HEK293 (cell line): ENCODE measurements around the gene INF2.
A peak's percentile ranks its signal among the peaks of the same experiment; 100 is the strongest.

Experiments
- CTCF ChIA-PET: fragments of 350-600 bp; formaldehyde crosslinking; extraction: SDS; loops from one replicate; lab custom pipeline; 2021; ENCODE audit warnings: antibody characterized with exemption; lab: Yijun Ruan, JAX
- POLR2A ChIA-PET: fragments of 300-600 bp; formaldehyde crosslinking; extraction: SDS; loops from one replicate; lab custom pipeline; 2020; ENCODE audit warnings: antibody characterized with exemption, inconsistent platforms; lab: Yijun Ruan, JAX
- H3K27ac ChIP-seq: fragments of 200-500 bp; sonication (Bioruptor generic); 2 replicates; pipeline ENCODE4 v1.5.1; 2014; ENCODE audit warnings: low read depth, low read length, control low read depth, inconsistent platforms; ENCODE audit errors: extremely low read depth
- H3K36me3 ChIP-seq, 2 experiments: fragments of 200-500 bp in 1 of 2; sonication (Bioruptor generic) in 1 of 2; 1 replicate in 1 of 2; 2 replicates in 1 of 2; pipeline ENCODE4 v1.5.1; 2014 to 2017; ENCODE audit warnings: inconsistent platforms in 2 of 2, low read length in 2 of 2; ENCODE audit not compliant: control insufficient read depth in 2 of 2, insufficient read depth in 1 of 2
- H3K4me1 ChIP-seq: fragments of 200-500 bp; sonication (Bioruptor generic); 2 replicates; pipeline ENCODE4 v1.5.1; 2014; ENCODE audit warnings: mild to moderate bottlenecking, low read length, inconsistent platforms; ENCODE audit not compliant: control insufficient read depth, insufficient read depth
- H3K4me3 ChIP-seq: 2 replicates; pipeline ENCODE4 v1.5.1; 2011; ENCODE audit warnings: low read depth, mild to moderate bottlenecking, control low read depth, low read length, moderate library complexity
- H3K9me3 ChIP-seq: fragments of 200-500 bp; sonication (Bioruptor generic); 2 replicates; pipeline ENCODE4 v1.5.1; 2014; ENCODE audit warnings: low read depth, low read length, inconsistent platforms; ENCODE audit not compliant: control insufficient read depth, insufficient read depth
- HOXA7 ChIP-seq: sonication (generic); formaldehyde crosslinking; IDR thresholded peaks from 2 replicates; pipeline ENCODE4 v1.8.1; 2022; ENCODE audit warnings: missing genetic modification reagents, borderline replicate concordance
- KLF1 ChIP-seq: fragments of 450-650 bp; formaldehyde crosslinking; IDR thresholded peaks from 2 replicates; pipeline ENCODE4 v1.5.1; 2016; ENCODE audit warnings: missing biosample characterization, missing genetic modification characterization
- TCF7L2 ChIP-seq: IDR thresholded peaks from 2 replicates; pipeline ENCODE4 v1.6.1; 2011; ENCODE audit warnings: low read depth, mild to moderate bottlenecking, inconsistent platforms, low read length, moderate library complexity, borderline replicate concordance
- WT1 ChIP-seq: fragments of 450-650 bp; formaldehyde crosslinking; IDR thresholded peaks from 2 replicates; pipeline ENCODE4 v1.5.1; 2016; ENCODE audit warnings: missing biosample characterization, missing genetic modification characterization
- ZBTB21 ChIP-seq: fragments of 450-650 bp; formaldehyde crosslinking; IDR thresholded peaks from 2 replicates; pipeline ENCODE4 v1.5.1; 2017; ENCODE audit warnings: missing biosample characterization, missing genetic modification characterization
- ZFHX2 ChIP-seq: fragments of 450-650 bp; formaldehyde crosslinking; conservative IDR thresholded peaks from 2 replicates; pipeline ENCODE4 v1.5.1; 2016; ENCODE audit warnings: missing biosample characterization, missing genetic modification characterization
- ZNF112 ChIP-seq: fragments of 450-650 bp; formaldehyde crosslinking; IDR thresholded peaks from 2 replicates; pipeline ENCODE4 v1.5.0; 2017; ENCODE audit warnings: missing biosample characterization, missing genetic modification characterization
- ZNF140 ChIP-seq: fragments of 450-650 bp; formaldehyde crosslinking; IDR thresholded peaks from 2 replicates; pipeline ENCODE4 v1.5.1; 2016; ENCODE audit warnings: missing biosample characterization, missing genetic modification characterization
- ZNF169 ChIP-seq: fragments of 450-650 bp; formaldehyde crosslinking; IDR thresholded peaks from 2 replicates; pipeline ENCODE4 v1.5.1; 2016; ENCODE audit warnings: missing biosample characterization, missing genetic modification characterization
- ZNF184 ChIP-seq: fragments of 450-650 bp; IDR thresholded peaks from 2 replicates; pipeline ENCODE4 v1.5.1; 2018; ENCODE audit warnings: missing biosample characterization, mild to moderate bottlenecking, missing genetic modification characterization
- ZNF2 ChIP-seq: fragments of 450-650 bp; formaldehyde crosslinking; IDR thresholded peaks from 2 replicates; pipeline ENCODE4 v1.5.1; 2016; ENCODE audit warnings: missing biosample characterization, missing genetic modification characterization
- ZNF292 ChIP-seq: fragments of 450-650 bp; formaldehyde crosslinking; IDR thresholded peaks from 2 replicates; pipeline ENCODE4 v1.5.1; 2016; ENCODE audit warnings: low read depth, missing biosample characterization, missing genetic modification characterization, borderline replicate concordance
- ZNF366 ChIP-seq: fragments of 450-650 bp; formaldehyde crosslinking; conservative IDR thresholded peaks from 2 replicates; pipeline ENCODE4 v1.5.1; 2016; ENCODE audit warnings: missing biosample characterization, missing genetic modification characterization
- ZNF391 ChIP-seq: fragments of 450-650 bp; formaldehyde crosslinking; IDR thresholded peaks from 2 replicates; pipeline ENCODE4 v1.5.1; 2016; ENCODE audit warnings: low read depth, missing biosample characterization, missing genetic modification characterization, borderline replicate concordance
- ZNF394 ChIP-seq: fragments of 450-650 bp; formaldehyde crosslinking; IDR thresholded peaks from 2 replicates; pipeline ENCODE4 v1.5.1; 2016; ENCODE audit warnings: missing biosample characterization, missing genetic modification characterization, mild to moderate bottlenecking, moderate library complexity, borderline replicate concordance
- ZNF544 ChIP-seq: fragments of 450-650 bp; formaldehyde crosslinking; IDR thresholded peaks from 2 replicates; pipeline ENCODE4 v1.5.0; 2017; ENCODE audit warnings: missing biosample characterization, missing genetic modification characterization
- ZNF548 ChIP-seq: fragments of 450-650 bp; formaldehyde crosslinking; IDR thresholded peaks from 2 replicates; pipeline ENCODE4 v1.5.1; 2016; ENCODE audit warnings: missing biosample characterization, missing genetic modification characterization
- ZNF555 ChIP-seq: fragments of 450-650 bp; formaldehyde crosslinking; conservative IDR thresholded peaks from 2 replicates; pipeline ENCODE4 v1.5.1; 2017; ENCODE audit warnings: missing biosample characterization, mild to moderate bottlenecking, missing genetic modification characterization, inconsistent platforms
- ZNF585B ChIP-seq: fragments of 450-650 bp; formaldehyde crosslinking; IDR thresholded peaks from 2 replicates; pipeline ENCODE4 v1.5.1; 2016; ENCODE audit warnings: missing biosample characterization, missing genetic modification characterization
- ZNF626 ChIP-seq: fragments of 450-650 bp; sonication (Bioruptor Pico); formaldehyde crosslinking; IDR thresholded peaks from 2 replicates; pipeline ENCODE4 v1.5.1; 2018; ENCODE audit warnings: missing biosample characterization, missing genetic modification characterization, inconsistent platforms
- ZNF629 ChIP-seq: fragments of 450-650 bp; formaldehyde crosslinking; IDR thresholded peaks from 2 replicates; pipeline ENCODE4 v1.5.1; 2017; ENCODE audit warnings: missing biosample characterization, missing genetic modification characterization
- ZNF660 ChIP-seq: fragments of 450-650 bp; IDR thresholded peaks from 2 replicates; pipeline ENCODE4 v1.5.1; 2018; ENCODE audit warnings: missing biosample characterization, mild to moderate bottlenecking, missing genetic modification characterization
- ZNF76 ChIP-seq: fragments of 450-650 bp; formaldehyde crosslinking; IDR thresholded peaks from 2 replicates; pipeline ENCODE4; 2016; ENCODE audit warnings: low read depth, missing biosample characterization, missing genetic modification characterization, borderline replicate concordance
- ZNF792 ChIP-seq: fragments of 450-650 bp; formaldehyde crosslinking; IDR thresholded peaks from 2 replicates; pipeline ENCODE4 v1.5.1; 2016; ENCODE audit warnings: missing biosample characterization, missing genetic modification characterization
- ZSCAN23 ChIP-seq: fragments of 450-650 bp; formaldehyde crosslinking; IDR thresholded peaks from 2 replicates; pipeline ENCODE4 v1.5.1; 2016; ENCODE audit warnings: missing biosample characterization, missing genetic modification characterization
- ZSCAN30 ChIP-seq: fragments of 450-650 bp; IDR thresholded peaks from 2 replicates; pipeline ENCODE4 v1.5.1; 2018; ENCODE audit warnings: missing biosample characterization, mild to moderate bottlenecking, missing genetic modification characterization, moderate library complexity
- TF ChIP-seq, protein P1 (sequence below): fragments of 450-650 bp; formaldehyde crosslinking; IDR thresholded peaks from 2 replicates; pipeline ENCODE4 v1.5.1; 2016; ENCODE audit warnings: missing biosample characterization, missing genetic modification characterization
- TF ChIP-seq, protein P2 (sequence below): fragments of 450-650 bp; formaldehyde crosslinking; IDR thresholded peaks from 2 replicates; pipeline ENCODE4 v1.5.0; 2017; ENCODE audit warnings: missing biosample characterization, missing genetic modification characterization, borderline replicate concordance

Gene INF2

DNA sequence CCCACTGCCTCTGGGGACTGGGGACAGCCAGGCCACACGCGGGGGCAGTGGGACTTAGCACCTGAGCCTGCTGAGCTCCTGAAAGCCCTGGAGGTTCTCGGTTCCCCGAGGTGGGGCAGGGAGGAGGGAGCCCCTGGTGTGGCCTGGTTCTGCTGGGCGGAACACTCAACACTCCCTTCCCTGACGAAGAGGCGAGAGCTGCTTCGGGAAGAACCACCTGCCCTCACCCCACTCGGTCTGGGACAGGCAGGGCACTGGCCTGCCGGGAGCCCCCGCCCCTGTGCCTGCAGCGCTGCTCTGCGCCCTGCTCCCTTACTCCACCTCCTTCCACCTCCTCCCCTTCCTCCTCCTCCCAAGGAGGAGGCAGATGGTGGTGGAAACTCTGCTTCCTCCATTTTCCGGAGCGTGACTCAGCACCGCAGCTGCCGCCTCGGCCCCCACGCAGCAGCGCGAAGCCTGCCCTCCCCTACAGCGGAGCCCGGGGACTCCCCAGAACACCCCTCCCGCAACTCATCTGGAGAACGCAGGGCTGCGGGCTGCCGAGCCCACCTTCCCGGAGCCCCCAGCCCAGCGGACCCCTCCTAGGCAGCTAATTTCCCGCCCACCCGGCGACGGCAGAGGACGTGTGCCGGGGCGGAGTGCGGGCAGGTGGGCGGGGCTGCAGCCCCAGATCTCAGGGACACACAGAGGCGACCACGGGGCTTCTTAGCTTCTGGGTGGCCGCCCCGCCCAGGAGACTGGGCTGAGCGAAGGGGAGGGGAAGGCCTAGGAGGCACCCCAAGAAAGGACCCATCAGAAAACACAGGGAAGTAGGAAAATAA lies 11.7 kb upstream of the INF2 start:
- H3K4me3 ChIP-seq: peak overlapping the region; percentile 47
- ChIA-PET CTCF (interaction anchor here (0.7 to 1.2 kb wide), 4 partner anchors 10 to 46 kb away, joined by 3 to 5 read pairs (median 3); partner anchors contain the start of gene ADSS1), POLR2A (no interaction called here)
- H3K27ac ChIP-seq: peak overlapping the region; percentile 87
- no peaks in the 10 kb centered on the region for H3K9me3 ChIP-seq
- peaks cover 13% of the 10 kb centered on the region; the same call in 1 of the 2 replicates for H3K4me1 ChIP-seq
- no peaks in the 10 kb centered on the region for H3K36me3 ChIP-seq
- TF ChIP-seq, protein P1, sequence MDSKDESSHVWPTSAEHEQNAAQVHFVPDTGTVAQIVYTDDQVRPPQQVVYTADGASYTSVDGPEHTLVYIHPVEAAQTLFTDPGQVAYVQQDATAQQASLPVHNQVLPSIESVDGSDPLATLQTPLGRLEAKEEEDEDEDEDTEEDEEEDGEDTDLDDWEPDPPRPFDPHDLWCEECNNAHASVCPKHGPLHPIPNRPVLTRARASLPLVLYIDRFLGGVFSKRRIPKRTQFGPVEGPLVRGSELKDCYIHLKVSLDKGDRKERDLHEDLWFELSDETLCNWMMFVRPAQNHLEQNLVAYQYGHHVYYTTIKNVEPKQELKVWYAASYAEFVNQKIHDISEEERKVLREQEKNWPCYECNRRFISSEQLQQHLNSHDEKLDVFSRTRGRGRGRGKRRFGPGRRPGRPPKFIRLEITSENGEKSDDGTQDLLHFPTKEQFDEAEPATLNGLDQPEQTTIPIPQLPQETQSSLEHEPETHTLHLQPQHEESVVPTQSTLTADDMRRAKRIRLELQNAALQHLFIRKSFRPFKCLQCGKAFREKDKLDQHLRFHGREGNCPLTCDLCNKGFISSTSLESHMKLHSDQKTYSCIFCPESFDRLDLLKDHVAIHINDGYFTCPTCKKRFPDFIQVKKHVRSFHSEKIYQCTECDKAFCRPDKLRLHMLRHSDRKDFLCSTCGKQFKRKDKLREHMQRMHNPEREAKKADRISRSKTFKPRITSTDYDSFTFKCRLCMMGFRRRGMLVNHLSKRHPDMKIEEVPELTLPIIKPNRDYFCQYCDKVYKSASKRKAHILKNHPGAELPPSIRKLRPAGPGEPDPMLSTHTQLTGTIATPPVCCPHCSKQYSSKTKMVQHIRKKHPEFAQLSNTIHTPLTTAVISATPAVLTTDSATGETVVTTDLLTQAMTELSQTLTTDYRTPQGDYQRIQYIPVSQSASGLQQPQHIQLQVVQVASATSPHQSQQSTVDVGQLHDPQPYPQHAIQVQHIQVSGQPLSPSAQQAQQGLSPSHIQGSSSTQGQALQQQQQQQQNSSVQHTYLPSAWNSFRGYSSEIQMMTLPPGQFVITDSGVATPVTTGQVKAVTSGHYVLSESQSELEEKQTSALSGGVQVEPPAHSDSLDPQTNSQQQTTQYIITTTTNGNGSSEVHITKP (tag by site-specific recombination): peak; percentile 74
- TF ChIP-seq ZNF626 (tag by site-specific recombination): no peak
- TF ChIP-seq HOXA7: no peak
- no peak for TF ChIP-seq ZNF169 (tag by site-specific recombination)
- TF ChIP-seq ZNF184: no peak
- TF ChIP-seq ZNF140: no peak
- TF ChIP-seq ZNF792 (tag by site-specific recombination): 0 out of 2 replicates have a peak, but pooled peaks have one; percentile 9
- TF ChIP-seq ZNF394 (tag by site-specific recombination): peak; percentile 49; the same call in 1 of the 2 replicates
- no peak for TF ChIP-seq ZNF548
- TF ChIP-seq ZBTB21 (tag by site-specific recombination): 0 out of 2 replicates have a peak, but pooled peaks have one; percentile 32
- TF ChIP-seq ZSCAN23 (tag by site-specific recombination): 0 out of 2 replicates have a peak, but pooled peaks have one; percentile 37
- TF ChIP-seq ZNF629: peak; percentile 77
- TF ChIP-seq ZNF544 (tag by site-specific recombination): no peak
- TF ChIP-seq ZNF2 (tag by site-specific recombination): peak; percentile 91
- peak; percentile 42; the same call in 1 of the 2 replicates for TF ChIP-seq ZSCAN30 (tag by site-specific recombination)
- peak; percentile 29; the same call in 1 of the 2 replicates for TF ChIP-seq WT1 (tag by site-specific recombination)
- no peak for TF ChIP-seq ZNF112 (tag by site-specific recombination)
- TF ChIP-seq ZFHX2: peak; percentile 98
- TF ChIP-seq, protein P2, sequence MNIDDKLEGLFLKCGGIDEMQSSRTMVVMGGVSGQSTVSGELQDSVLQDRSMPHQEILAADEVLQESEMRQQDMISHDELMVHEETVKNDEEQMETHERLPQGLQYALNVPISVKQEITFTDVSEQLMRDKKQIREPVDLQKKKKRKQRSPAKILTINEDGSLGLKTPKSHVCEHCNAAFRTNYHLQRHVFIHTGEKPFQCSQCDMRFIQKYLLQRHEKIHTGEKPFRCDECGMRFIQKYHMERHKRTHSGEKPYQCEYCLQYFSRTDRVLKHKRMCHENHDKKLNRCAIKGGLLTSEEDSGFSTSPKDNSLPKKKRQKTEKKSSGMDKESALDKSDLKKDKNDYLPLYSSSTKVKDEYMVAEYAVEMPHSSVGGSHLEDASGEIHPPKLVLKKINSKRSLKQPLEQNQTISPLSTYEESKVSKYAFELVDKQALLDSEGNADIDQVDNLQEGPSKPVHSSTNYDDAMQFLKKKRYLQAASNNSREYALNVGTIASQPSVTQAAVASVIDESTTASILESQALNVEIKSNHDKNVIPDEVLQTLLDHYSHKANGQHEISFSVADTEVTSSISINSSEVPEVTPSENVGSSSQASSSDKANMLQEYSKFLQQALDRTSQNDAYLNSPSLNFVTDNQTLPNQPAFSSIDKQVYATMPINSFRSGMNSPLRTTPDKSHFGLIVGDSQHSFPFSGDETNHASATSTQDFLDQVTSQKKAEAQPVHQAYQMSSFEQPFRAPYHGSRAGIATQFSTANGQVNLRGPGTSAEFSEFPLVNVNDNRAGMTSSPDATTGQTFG (tag by site-specific recombination): no peak
- peak; percentile 89 for TF ChIP-seq KLF1 (tag by site-specific recombination)
- no peak for TF ChIP-seq ZNF555
- peak; percentile 74; the same call in 1 of the 2 replicates for TF ChIP-seq ZNF660 (tag by site-specific recombination)
- TF ChIP-seq ZNF76 (tag by site-specific recombination): peak; percentile 79
- no peak; the same call in 1 of the 2 replicates for TF ChIP-seq ZNF585B (tag by site-specific recombination)
- TF ChIP-seq ZNF292: no peak
- 0 out of 2 replicates have a peak, but pooled peaks have one; percentile 41 for TF ChIP-seq ZNF391 (tag by site-specific recombination)
- TF ChIP-seq TCF7L2: no peak
- TF ChIP-seq ZNF366: peak; percentile 62
